ENCODE measurements around the gene KLK7. TPM values are rescaled to one million over a fixed set of nuclear protein-coding genes. Genes with fewer than 3 reads are reported as not detected.
"Not testable (repeated sequence)": the region's sequence is repeated elsewhere in the genome, so short reads cannot be mapped to it uniquely, and the experiment has no call there.

The KLK7 gene
- total RNA-seq, 6 experiments from 2014 or later: not detected

GRCh38 chr19:50977626-50978025, 6.1 kb downstream of the KLK7 start:
- Mint-ChIP-seq H3K27ac (no peak overlapping the region), H3K9me3 (peaks cover 19% of the 10 kb centered on the region), H3K27me3 (ENCODE audit: insufficient read depth) (peaks cover 7% of the 10 kb centered on the region; the same call in 1 of the 2 replicates), H3K4me1 (ENCODE audit: low read depth) (no peaks in the 10 kb centered on the region), H3K4me3 (no peak overlapping the region), H3K36me3 (ENCODE audit: low read depth) (peaks cover 4% of the 10 kb centered on the region; the same call in 1 of the 2 replicates)
- no peak for DNase-seq
- no peak for TF ChIP-seq CTCF (IDR thresholded peaks at IDR 0.05)

- Mint-ChIP-seq H3K36me3 (ENCODE audit: low read depth) (peaks cover under 1% of the 10 kb centered on the region), H3K4me1 (ENCODE audit: low read depth) (no peaks in the 10 kb centered on the region), H3K9me3 (peaks cover 17% of the 10 kb centered on the region), H3K4me3 (no peak overlapping the region), H3K27ac (no peak overlapping the region), H3K27me3 (ENCODE audit: insufficient read depth) (peaks cover 6% of the 10 kb centered on the region; the same call in 1 of the 2 replicates)
- TF ChIP-seq CTCF (IDR thresholded peaks at IDR 0.05): no peak
- no peak for DNase-seq
Measured at GRCh38 chr19:50975766-50976165, 8.0 kb downstream of the KLK7 start.

GRCh38 chr19:50974702-50975556, 8.8 kb downstream of the KLK7 start:
- H3K4me3 Mint-ChIP-seq: no peak overlapping the region
- H3K9me3 Mint-ChIP-seq: peaks cover 23% of the 10 kb centered on the region
- H3K27me3 Mint-ChIP-seq (ENCODE audit: insufficient read depth): peaks cover 6% of the 10 kb centered on the region; the same call in 1 of the 2 replicates
- peaks cover 6% of the 10 kb centered on the region for H3K36me3 Mint-ChIP-seq (ENCODE audit: low read depth)
- no peak for DNase-seq
- no peak for TF ChIP-seq CTCF (IDR thresholded peaks at IDR 0.05)
- H3K27ac Mint-ChIP-seq: no peak overlapping the region
- H3K4me1 Mint-ChIP-seq (ENCODE audit: low read depth): no peaks in the 10 kb centered on the region

GRCh38 chr19:50972795-50973376, 10.8 kb downstream of the KLK7 start:
- Mint-ChIP-seq H3K4me1 (ENCODE audit: low read depth) (no peaks in the 10 kb centered on the region), H3K27ac (no peak overlapping the region), H3K36me3 (ENCODE audit: low read depth) (peaks cover 6% of the 10 kb centered on the region), H3K9me3 (peaks cover 27% of the 10 kb centered on the region), H3K4me3 (no peak overlapping the region), H3K27me3 (ENCODE audit: insufficient read depth) (peaks cover 8% of the 10 kb centered on the region)
- DNase-seq: no peak
- TF ChIP-seq CTCF (IDR thresholded peaks at IDR 0.05): no peak

GRCh38 chr19:50969810-50970209, 13.9 kb downstream of the KLK7 start:
- H3K27ac Mint-ChIP-seq; H3K36me3 Mint-ChIP-seq (ENCODE audit: low read depth); H3K4me1 Mint-ChIP-seq (ENCODE audit: low read depth); H3K4me3 Mint-ChIP-seq; DNase-seq: not testable (repeated sequence)
- H3K9me3 Mint-ChIP-seq: peaks cover 43% of the 10 kb centered on the region
- peaks cover 13% of the 10 kb centered on the region for H3K27me3 Mint-ChIP-seq (ENCODE audit: insufficient read depth)

DNA sequence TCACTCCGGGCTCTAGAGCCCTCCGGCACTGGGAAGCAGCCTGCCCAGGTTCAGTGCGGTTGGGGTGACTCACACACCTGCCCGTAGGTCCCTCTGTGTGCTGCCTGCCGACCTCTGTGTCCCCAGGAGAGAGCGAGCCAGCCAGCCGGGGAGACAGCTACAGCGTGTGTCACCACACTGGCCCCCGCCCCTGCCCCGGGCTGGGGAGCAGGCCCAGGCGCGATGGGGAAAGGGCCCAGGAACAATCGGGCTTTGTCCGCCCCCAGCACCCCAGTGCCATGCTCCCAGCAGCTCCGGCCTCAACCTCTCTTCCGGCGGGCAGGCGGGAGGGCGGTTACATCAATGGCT, 14.3 kb downstream of the KLK7 start, which contains the start of gene KLK6:
Gene KLK6 (minus strand): TSS at position 179 of the 348 bp plus-strand sequence. CDS start 1,487 bp downstream, outside the sequence.
- Mint-ChIP-seq H3K4me3 (no peak within 1 kb of the TSS), H3K36me3 (ENCODE audit: low read depth) (peaks cover 6% of the 10 kb centered on the region), H3K27ac (no peak within 1 kb of the TSS), H3K4me1 (ENCODE audit: low read depth) (no peaks in the 10 kb centered on the region), H3K9me3 (peaks cover 40% of the 10 kb centered on the region), H3K27me3 (ENCODE audit: insufficient read depth) (peaks cover 13% of the 10 kb centered on the region)
- no peak for DNase-seq
- TF ChIP-seq CTCF (IDR thresholded peaks at IDR 0.05): no peak
